CD4-positive, alpha-beta T cell (primary cell): Measurements from ENCODE around the gene SMU1. TPM values are rescaled to one million over a fixed set of nuclear protein-coding genes. Genes with fewer than 3 reads are reported as not detected.

Experiments
- ATAC-seq: fragments of 200-7000 bp; cut with Tn5 transposase; one replicate; pipeline ENCODE4 v1.10.0; 2022; ENCODE audit warnings: mild to moderate bottlenecking; ENCODE audit not compliant: poor library complexity
- CTCF ChIA-PET: fragments of 350-600 bp; sonication (Branson Sonifier 250); formaldehyde crosslinking; loops from one replicate; lab custom pipeline; 2021; ENCODE audit warnings: antibody characterized with exemption, inconsistent platforms; lab: Charles Lee
- POLR2A ChIA-PET: fragments of 350-600 bp; sonication (Branson Sonifier 250); formaldehyde crosslinking; loops from one replicate; lab custom pipeline; 2021; ENCODE audit warnings: antibody characterized with exemption, inconsistent platforms; lab: Charles Lee
- DNase-seq, 14 experiments: peaks; one replicate each; pipeline ENCODE4 v3.0.0-alpha.2; 2013 to 2020; ENCODE audit warnings: mixed read lengths in 2 of 14
- H3K27ac ChIP-seq, 2 donors: one replicate each; pipeline versions ENCODE4 v1.5.1 to v1.7.0; 2013; ENCODE audit warnings: low read length in 2 of 2, low read depth in 1 of 2, mild to moderate bottlenecking in 1 of 2
- H3K27me3 ChIP-seq, 2 experiments: 1 replicate in 1 of 2; 2 replicates in 1 of 2; pipeline versions ENCODE4 v1.6.1 to v1.7.0; 2013; ENCODE audit warnings: low read length in 2 of 2, control low read depth in 1 of 2, mild to moderate bottlenecking in 1 of 2, moderate library complexity in 1 of 2; ENCODE audit not compliant: insufficient read depth in 2 of 2, control insufficient read depth in 1 of 2
- H3K36me3 ChIP-seq: one replicate; pipeline ENCODE4 v1.6.1; 2013; ENCODE audit warnings: low read length, control low read depth; ENCODE audit not compliant: insufficient read depth
- H3K4me1 ChIP-seq: one replicate; pipeline ENCODE4 v1.6.1; 2013; ENCODE audit warnings: low read length, control low read depth; ENCODE audit not compliant: insufficient read depth
- H3K4me3 ChIP-seq: one replicate; pipeline ENCODE4 v1.5.1; 2013; ENCODE audit warnings: mild to moderate bottlenecking, low read length, moderate library complexity
- H3K9me3 ChIP-seq, 2 experiments: 1 replicate in 1 of 2; 2 replicates in 1 of 2; pipeline versions ENCODE4 v1.6.1 to v1.7.0; 2013; ENCODE audit warnings: low read length in 2 of 2, mild to moderate bottlenecking in 2 of 2, control low read depth in 1 of 2, moderate library complexity in 1 of 2; ENCODE audit not compliant: control insufficient read depth in 1 of 2, insufficient read depth in 1 of 2
- H3K27ac Mint-ChIP-seq: one replicate; pipeline ENCODE4 v1.8.0; 2020; ENCODE audit warnings: mixed read lengths
- H3K27me3 Mint-ChIP-seq: one replicate; pipeline ENCODE4 v1.8.0; 2021; ENCODE audit warnings: mixed read lengths
- H3K36me3 Mint-ChIP-seq: one replicate; pipeline ENCODE4 v1.8.0; 2021; ENCODE audit warnings: low read depth, mixed read lengths
- H3K4me1 Mint-ChIP-seq: one replicate; pipeline ENCODE4 v1.8.0; 2021; ENCODE audit warnings: low read depth, mixed read lengths
- H3K4me3 Mint-ChIP-seq: one replicate; pipeline ENCODE4 v1.8.0; 2020; ENCODE audit warnings: mild to moderate bottlenecking, mixed read lengths
- H3K9me3 Mint-ChIP-seq: one replicate; pipeline ENCODE4 v1.8.0; 2020; ENCODE audit warnings: mixed read lengths
- CTCF ChIP-seq: fragments of 200-600 bp; IDR thresholded peaks from one replicate; pipeline ENCODE4 v1.8.0; 2022; ENCODE audit warnings: antibody characterized with exemption, mild to moderate bottlenecking
- intact Hi-C, 2 experiments: fragments of 100-400 bp; cut with DNase I in 1 of 2; cut with micrococcal nuclease in 1 of 2; formaldehyde crosslinking; loops; one replicate each; pipeline versions ENCODE4 v1.15.1 to v1.9.0; 2023 to 2025; cut with DNase I, micrococcal nuclease
- total RNA-seq, 174 experiments: library from RNA in 2 of 174; stranded (reverse) in 2 of 174; gene quantifications; one replicate each; pipeline ENCODE4 v1.2.3 and lab custom pipeline; 2021 to 2026

SMU1 gene
- total RNA-seq, 2 experiments from 2014 or later = 25.1 to 26.0 TPM

DNA sequence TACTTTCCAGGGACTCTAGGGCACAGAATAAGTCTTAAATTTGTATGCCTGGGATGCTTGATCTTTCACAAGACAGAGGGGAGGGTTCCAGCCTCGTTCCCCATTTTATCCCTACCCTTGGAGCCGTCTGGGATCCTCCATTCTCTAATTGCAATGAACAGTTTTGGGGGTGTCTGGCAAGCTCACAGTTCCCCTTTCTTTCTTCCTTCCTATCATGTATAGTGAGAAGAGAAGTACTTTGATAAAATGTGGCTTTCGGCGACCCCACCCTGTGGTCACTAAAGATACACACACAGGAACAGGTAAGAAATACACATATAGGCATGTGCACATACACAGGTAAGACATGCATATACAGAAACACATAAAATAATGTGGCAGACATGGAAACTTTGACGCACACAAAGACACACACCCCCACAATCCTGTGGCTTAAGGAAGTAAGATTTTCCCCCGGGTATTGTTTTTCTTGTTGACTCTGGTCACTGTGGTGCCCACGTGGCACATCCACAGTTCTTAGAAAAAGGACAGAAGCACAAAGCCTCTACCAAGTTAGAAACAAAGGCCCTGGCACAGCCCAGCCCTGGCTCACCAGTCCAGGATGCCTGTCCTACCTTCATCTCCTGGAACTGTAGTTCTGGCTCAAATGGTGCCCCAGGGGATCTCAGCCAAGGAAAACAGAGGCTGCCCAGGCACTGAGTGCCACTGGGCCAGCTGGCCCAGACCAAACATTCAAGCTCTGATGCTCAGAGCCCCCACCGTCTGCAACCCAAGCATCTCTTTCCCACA lies 6.3 kb upstream of the SMU1 start:
- intact Hi-C loops = no loop called here

DNA sequence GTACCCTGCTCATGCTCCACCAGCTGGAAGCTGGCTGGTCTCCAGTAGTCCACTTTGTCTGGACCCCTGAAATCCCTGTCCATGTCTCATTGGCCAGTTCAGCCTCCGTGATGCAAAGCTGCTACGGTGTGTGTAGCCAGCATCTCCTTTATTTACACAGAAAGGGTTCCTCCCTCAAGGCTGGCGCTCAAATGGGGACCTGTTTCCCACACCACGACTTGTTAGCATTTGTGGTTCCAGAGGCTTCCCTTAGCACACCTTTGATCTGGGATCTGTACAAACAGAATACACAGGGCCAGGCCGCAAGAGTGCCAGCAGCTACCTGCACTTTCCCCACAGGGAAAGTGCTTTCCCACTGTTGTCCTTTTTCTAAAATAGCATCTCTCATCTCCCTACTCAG lies 5.7 kb upstream of the SMU1 start:
- Histone ChIP-seq H3K4me3 (no peak overlapping the region), H3K36me3 (no peaks in the 10 kb centered on the region), H3K4me1 (peaks cover 34% of the 10 kb centered on the region), H3K27ac (no peak overlapping the region), H3K27me3 (no peaks in the 10 kb centered on the region), H3K9me3 (peaks cover 0 to 5% of the 10 kb centered on the region in 2 experiments)
- Mint-ChIP-seq H3K4me1 (peaks cover 33% of the 10 kb centered on the region), H3K9me3 (no peaks in the 10 kb centered on the region), H3K36me3 (no peaks in the 10 kb centered on the region), H3K4me3 (peak overlapping the region; percentile 43), H3K27me3 (no peaks in the 10 kb centered on the region), H3K27ac (peak overlapping the region; percentile 65)
- DNase-seq (peak in 5 of 14 experiments; percentile 18 to 54 (median 45)), ATAC-seq (peak; percentile 13)
- ChIA-PET POLR2A (interaction anchor here (0.6 to 1.1 kb wide), 2 partner anchors 85 to 144 kb away, joined by 3 to 5 read pairs; partner anchors contain the start of gene B4GALT1), CTCF (interaction anchor here (1.1 kb wide), 1 partner anchor 97 kb away, joined by 4 read pairs; no protein-coding TSS in a partner anchor)
- intact Hi-C loops = no loop called here
- TF ChIP-seq CTCF = no peak

More for the DNA sequence above, 6.3 kb upstream of the SMU1 start:
- Mint-ChIP-seq H3K4me1 (peaks cover 27% of the 10 kb centered on the region), H3K27me3 (no peaks in the 10 kb centered on the region), H3K4me3 (peak overlapping the region; percentile 43), H3K9me3 (no peaks in the 10 kb centered on the region), H3K36me3 (no peaks in the 10 kb centered on the region), H3K27ac (peak overlapping the region; percentile 65)
- Histone ChIP-seq H3K4me1 (peaks cover 30% of the 10 kb centered on the region), H3K4me3 (no peak overlapping the region), H3K27ac (no peak overlapping the region), H3K27me3 (no peaks in the 10 kb centered on the region), H3K9me3 (peaks cover 0 to 5% of the 10 kb centered on the region in 2 experiments), H3K36me3 (no peaks in the 10 kb centered on the region)
- TF ChIP-seq CTCF = no peak
- ChIA-PET CTCF (interaction anchor here (1.1 kb wide), 1 partner anchor 96 kb away, joined by 4 read pairs; no protein-coding TSS in a partner anchor), POLR2A (interaction anchor here (0.6 to 1.1 kb wide), 2 partner anchors 85 to 143 kb away, joined by 3 to 5 read pairs; partner anchors contain the start of gene B4GALT1)
- DNase-seq (peak in 1 of 14 experiments; percentile 40), ATAC-seq (no peak)

DNA sequence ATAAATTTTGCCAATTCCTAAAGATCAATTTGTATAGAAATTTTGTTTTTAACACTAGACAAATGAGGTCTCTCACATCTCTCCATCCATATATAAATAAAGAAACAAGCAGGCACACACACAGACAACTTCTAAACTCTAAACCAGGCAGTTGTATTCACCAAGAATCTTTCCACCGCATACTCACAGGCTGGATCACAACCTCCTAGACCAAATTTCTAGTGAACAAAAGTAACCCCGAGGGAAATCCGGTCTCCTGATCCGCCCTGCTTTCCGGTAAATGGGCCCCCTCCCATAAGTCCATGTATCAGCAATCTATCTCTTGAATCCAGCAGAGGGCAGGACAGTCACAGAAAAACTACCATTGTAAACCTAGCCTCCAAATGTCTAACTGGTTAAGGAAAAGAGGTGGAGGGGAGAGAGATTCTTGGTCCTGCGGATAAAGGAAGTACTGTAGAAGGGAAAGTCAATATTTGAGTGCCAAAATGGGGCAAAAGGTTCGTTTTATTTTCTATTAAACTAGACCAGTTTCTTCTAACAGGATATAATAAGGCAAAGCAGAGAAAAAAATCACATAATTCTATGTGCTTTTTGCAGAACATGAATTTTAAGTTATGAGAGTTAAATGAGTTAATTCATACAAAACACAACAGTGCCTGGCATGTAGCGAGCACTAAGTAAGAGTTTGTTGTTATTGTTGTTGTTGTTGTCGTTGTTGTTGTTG lies 4.8 kb upstream of the SMU1 start:
- Histone ChIP-seq H3K4me1 (peaks cover 38% of the 10 kb centered on the region), H3K9me3 (peaks cover 0 to 5% of the 10 kb centered on the region in 2 experiments), H3K27me3 (no peaks in the 10 kb centered on the region), H3K4me3 (no peak overlapping the region), H3K36me3 (no peaks in the 10 kb centered on the region), H3K27ac (peak overlapping the region in 1 of 2 donors; percentile 52)
- DNase-seq (peak; percentile 32 to 91 (median 50)), ATAC-seq (peak; percentile 60)
- TF ChIP-seq CTCF = peak; percentile 81
- intact Hi-C loops = loop anchor here (1.0 to 2.0 kb wide), 4 partner anchors 87 to 144 kb away; no protein-coding TSS in a partner anchor
- CTCF ChIA-PET = no interaction called here
- H3K27me3 Mint-ChIP-seq = no peaks in the 10 kb centered on the region
- peaks cover 39% of the 10 kb centered on the region for H3K4me1 Mint-ChIP-seq
- H3K27ac Mint-ChIP-seq = no peak overlapping the region
- no peak overlapping the region for H3K4me3 Mint-ChIP-seq
- POLR2A ChIA-PET = interaction anchor here (1.0 kb wide), 1 partner anchor 86 kb away, joined by 3 read pairs; no protein-coding TSS in a partner anchor
- no peaks in the 10 kb centered on the region for H3K9me3 Mint-ChIP-seq
- H3K36me3 Mint-ChIP-seq = peaks cover 5% of the 10 kb centered on the region
